Adipose tissue (tissue), 3 donors: ENCODE results near the gene MAGI1. TPM values are rescaled to one million over a fixed set of nuclear protein-coding genes. Genes with fewer than 3 reads are reported as not detected.
"Not testable (repeated sequence)": the region's sequence is repeated elsewhere in the genome, so short reads cannot be mapped to it uniquely, and the experiment has no call there.

ENCODE experiments used
- H3K27ac ChIP-seq: one replicate; pipeline ENCODE4 v1.5.1; 2013; ENCODE audit warnings: low read depth, low read length
- WGBS, 3 donors: extraction: QIAGEN DNeasy Blood & Tissue Kit; methylation state at CpG; one replicate each; pipeline ENCODE4 v1.1.7; 2013; 5-methylcytosine and 5-hydroxymethylcytosine counted together
- polyA plus RNA-seq, 3 donors: library from polyadenylated mRNA; stranded (reverse); fragments of 200-250 nt; gene quantifications; one replicate each; pipeline ENCODE4 v1.2.3, GENCODE V29; 2013
- donor health status: healthy with polysubstance abuse.
- donor health status: Bipolar disorder and iron deficiency.
- donor health status: healthy.

Gene MAGI1
- polyA plus RNA-seq, 3 donors = 8.8 to 10.5 (median 10.4) TPM

- no peak overlapping the region for H3K27ac ChIP-seq
- WGBS, 3 donors = 82 to 100% (median 88%) methylated on average over 1 of the region's 1 CpG
These were observed 415.4 kb downstream of the MAGI1 start for GRCh38 chr3:65623362-65623761.

GRCh38 chr3:65619888-65620287 is 418.8 kb downstream of the MAGI1 start:
- WGBS, 3 donors = 40 to 68% (median 53%) methylated on average over 1 of the region's 1 CpG
- no peak overlapping the region for H3K27ac ChIP-seq

GRCh38 chr3:65619451-65619881 is 419.3 kb downstream of the MAGI1 start:
- 31 to 72% (median 32%) methylated on average over 5 of the region's 5 CpGs for WGBS, 3 donors
- H3K27ac ChIP-seq = no peak overlapping the region

- H3K27ac ChIP-seq = no peak overlapping the region
- WGBS, 3 donors = 48 to 81% (median 54%) methylated on average over 1 of the region's 1 CpG
These were observed 420.1 kb downstream of the MAGI1 start for GRCh38 chr3:65618599-65618998.

- no peak overlapping the region for H3K27ac ChIP-seq
- WGBS, 3 donors = 88 to 93% (median 89%) methylated on average over 6 of the region's 6 CpGs
These were observed 420.9 kb downstream of the MAGI1 start for GRCh38 chr3:65617787-65618186.

GRCh38 chr3:65617209-65617608 is 421.5 kb downstream of the MAGI1 start:
- no peak overlapping the region for H3K27ac ChIP-seq
- 73 to 78% (median 78%) methylated on average over 4 of the region's 4 CpGs for WGBS, 3 donors

GRCh38 chr3:65616563-65616962 is 422.2 kb downstream of the MAGI1 start:
- no peak overlapping the region for H3K27ac ChIP-seq
- 94 to 97% (median 97%) methylated on average over 1 of the region's 1 CpG for WGBS, 3 donors

- H3K27ac ChIP-seq = no peak overlapping the region
- 88 to 92% (median 90%) methylated on average over 4 of the region's 4 CpGs for WGBS, 3 donors
These were observed 423.4 kb downstream of the MAGI1 start for GRCh38 chr3:65615329-65615728.

- WGBS, 3 donors = 73 to 80% (median 75%) methylated on average over 2 of the region's 2 CpGs
- H3K27ac ChIP-seq = no peak overlapping the region
These were observed 424.1 kb downstream of the MAGI1 start for GRCh38 chr3:65614585-65614984.

- H3K27ac ChIP-seq = not testable (repeated sequence)
- 92 to 93% (median 92%) methylated on average over 8 of the region's 8 CpGs for WGBS, 3 donors
These were observed 430.7 kb downstream of the MAGI1 start for GRCh38 chr3:65607965-65608460.

GRCh38 chr3:65607101-65607500 is 431.6 kb downstream of the MAGI1 start:
- no peak overlapping the region for H3K27ac ChIP-seq

GRCh38 chr3:65605876-65606432 is 432.8 kb downstream of the MAGI1 start:
- 86 to 90% (median 87%) methylated on average over 5 of the region's 5 CpGs for WGBS, 3 donors
- H3K27ac ChIP-seq = no peak overlapping the region

GRCh38 chr3:65604863-65605526 is 433.7 kb downstream of the MAGI1 start:
- WGBS, 3 donors = 66 to 89% (median 74%) methylated on average over 3 of the region's 3 CpGs

GRCh38 chr3:65603631-65604030 is 435.1 kb downstream of the MAGI1 start:
- H3K27ac ChIP-seq = no peak overlapping the region
- 86 to 96% (median 89%) methylated on average over 4 of the region's 4 CpGs for WGBS, 3 donors

More at GRCh38 chr3:65604863-65605526, 433.7 kb downstream of the MAGI1 start:
- no peak overlapping the region for H3K27ac ChIP-seq

GRCh38 chr3:65600888-65601287 is 437.8 kb downstream of the MAGI1 start:
- WGBS, 3 donors = 91 to 92% (median 91%) methylated on average over 2 of the region's 2 CpGs
- no peak overlapping the region for H3K27ac ChIP-seq

- WGBS, 3 donors = 26 to 50% (median 27%) methylated on average over 20 of the region's 20 CpGs
- H3K27ac ChIP-seq = no peak overlapping the region
These were observed 440.7 kb downstream of the MAGI1 start for GRCh38 chr3:65597952-65598413.

- no peak overlapping the region for H3K27ac ChIP-seq
- 5 to 26% (median 7%) methylated on average over 34 of the region's 34 CpGs for WGBS, 3 donors
These were observed 441.3 kb downstream of the MAGI1 start for GRCh38 chr3:65597226-65597951.

- no peak overlapping the region for H3K27ac ChIP-seq
- WGBS, 3 donors = 13 to 37% (median 17%) methylated on average over 13 of the region's 13 CpGs
These were observed 442.0 kb downstream of the MAGI1 start for GRCh38 chr3:65596571-65597225.

- WGBS, 3 donors = 78 to 86% (median 81%) methylated on average over 5 of the region's 5 CpGs
These were observed 442.8 kb downstream of the MAGI1 start for GRCh38 chr3:65596029-65596300.

More at GRCh38 chr3:65596029-65596300, 442.8 kb downstream of the MAGI1 start:
- no peak overlapping the region for H3K27ac ChIP-seq
